GM23338 (cell line): ENCODE results near the gene FRAS1. TPM values are rescaled to one million over a fixed set of nuclear protein-coding genes. Genes with fewer than 3 reads are reported as not detected.

Experiments used
- ATAC-seq: fragments of 200-7000 bp; cut with Tn5 transposase; 3 replicates; pipeline ENCODE4 v1.9.1; 2020
- DNase-seq: peaks from one replicate; pipeline ENCODE4 v3.0.0-alpha.2; 2015; ENCODE audit warnings: low spot score
- H2AFZ ChIP-seq: fragments of 200-600 bp; sonication (generic); 2 replicates; pipeline ENCODE4 v1.8.0; 2016; ENCODE audit warnings: antibody characterized with exemption, mild to moderate bottlenecking, moderate library complexity
- H3F3A ChIP-seq: fragments of 200-600 bp; sonication (generic); replicated peaks from 2 replicates; pipeline ENCODE4 v1.8.0; 2017; ENCODE audit warnings: antibody characterized with exemption, mixed run types, low read depth
- H3K27ac ChIP-seq: fragments of 200-600 bp; sonication (generic); 2 replicates; pipeline ENCODE4 v1.6.1; 2016; ENCODE audit warnings: low read depth
- H3K27me3 ChIP-seq: fragments of 200-600 bp; sonication (generic); 2 replicates; pipeline ENCODE4 v1.8.0; 2016; ENCODE audit warnings: mild to moderate bottlenecking, mixed run types, moderate library complexity; ENCODE audit not compliant: insufficient read depth
- H3K36me3 ChIP-seq: fragments of 200-600 bp; sonication (generic); 2 replicates; pipeline ENCODE4 v1.8.0; 2016; ENCODE audit warnings: mild to moderate bottlenecking; ENCODE audit not compliant: insufficient read depth
- H3K4me1 ChIP-seq: fragments of 200-600 bp; sonication (generic); 2 replicates; pipeline ENCODE4 v1.8.0; 2016; ENCODE audit warnings: mild to moderate bottlenecking, moderate library complexity; ENCODE audit not compliant: insufficient read depth
- H3K4me2 ChIP-seq: fragments of 200-600 bp; sonication (generic); 2 replicates; pipeline ENCODE4 v1.7.1; 2017; ENCODE audit warnings: mixed run types
- H3K4me3 ChIP-seq: fragments of 200-600 bp; sonication (generic); 2 replicates; pipeline ENCODE4 v1.6.1; 2016; ENCODE audit warnings: mixed run types
- H3K79me2 ChIP-seq: fragments of 200-600 bp; sonication (generic); replicated peaks from 2 replicates; pipeline ENCODE4 v1.8.0; 2017; ENCODE audit warnings: mild to moderate bottlenecking; ENCODE audit not compliant: insufficient read depth
- H3K9me2 ChIP-seq: fragments of 200-600 bp; sonication (generic); 2 replicates; pipeline ENCODE4 v1.8.0; 2017; ENCODE audit not compliant: insufficient read depth
- H4K20me1 ChIP-seq: fragments of 200-600 bp; sonication (generic); replicated peaks from 2 replicates; pipeline ENCODE4 v1.8.0; 2017; ENCODE audit warnings: mild to moderate bottlenecking; ENCODE audit not compliant: insufficient read depth
- H3K27ac Mint-ChIP-seq: 2 replicates; pipeline ENCODE4 v1.8.0; 2020; ENCODE audit warnings: inconsistent platforms, mild to moderate bottlenecking, moderate library complexity, mixed read lengths
- H3K27me3 Mint-ChIP-seq: 3 replicates; pipeline ENCODE4 v1.8.0; 2022; ENCODE audit warnings: low read depth, mild to moderate bottlenecking, moderate library complexity, mixed read lengths, inconsistent platforms; ENCODE audit not compliant: insufficient read depth, poor library complexity
- H3K36me3 Mint-ChIP-seq: 3 replicates; pipeline ENCODE4 v1.8.0; 2021; ENCODE audit warnings: low read depth, mild to moderate bottlenecking, inconsistent platforms, moderate library complexity, mixed read lengths
- H3K4me1 Mint-ChIP-seq: 3 replicates; pipeline ENCODE4 v1.8.0; 2020; ENCODE audit warnings: mild to moderate bottlenecking, inconsistent platforms, mixed read lengths
- H3K4me3 Mint-ChIP-seq: 3 replicates; pipeline ENCODE4 v1.8.0; 2021; ENCODE audit warnings: moderate library complexity, mild to moderate bottlenecking, inconsistent platforms, mixed read lengths
- H3K9me3 Mint-ChIP-seq: 3 replicates; pipeline ENCODE4 v1.8.0; 2020; ENCODE audit warnings: moderate library complexity, mild to moderate bottlenecking, inconsistent platforms, mixed read lengths
- CREB1 ChIP-seq: fragments of 250-450 bp; sonication (Bioruptor Pico); IDR thresholded peaks from 2 replicates; pipeline ENCODE4 v1.5.0; 2020; ENCODE audit warnings: low read depth, mild to moderate bottlenecking, moderate library complexity
- CTCF ChIP-seq, 2 experiments: fragments of 200-600 bp in 1 of 2; sonication (generic) in 1 of 2; conservative IDR thresholded peaks; 2 replicates each; pipeline versions ENCODE4 v1.5.1 to v1.6.1; 2016 to 2017; ENCODE audit warnings: antibody characterized with exemption in 2 of 2, low read depth in 2 of 2, mild to moderate bottlenecking in 2 of 2, moderate library complexity in 1 of 2
- ETS1 ChIP-seq: IDR thresholded peaks from 2 replicates; pipeline ENCODE4 v1.6.1; 2016; ENCODE audit warnings: antibody characterized with exemption
- EZH2 ChIP-seq: fragments of 200-600 bp; sonication (generic); IDR thresholded peaks from one replicate; pipeline ENCODE4 v1.8.0; 2017; ENCODE audit warnings: antibody characterized with exemption, mild to moderate bottlenecking, low read depth; ENCODE audit not compliant: unreplicated experiment
- EZH2phosphoT487 ChIP-seq: fragments of 200-600 bp; sonication (generic); IDR thresholded peaks from one replicate; pipeline ENCODE4 v1.8.1; 2018; ENCODE audit warnings: antibody characterized with exemption; ENCODE audit not compliant: unreplicated experiment
- JUNB ChIP-seq: IDR thresholded peaks from one replicate; pipeline ENCODE4 v1.6.1; 2016; ENCODE audit warnings: antibody characterized with exemption; ENCODE audit not compliant: unreplicated experiment
- NANOG ChIP-seq: IDR thresholded peaks from 2 replicates; pipeline ENCODE4 v1.6.1; 2016; ENCODE audit warnings: antibody characterized with exemption, borderline replicate concordance
- POLR2AphosphoS5 ChIP-seq: IDR thresholded peaks from 2 replicates; pipeline ENCODE4 v1.6.1; 2016; ENCODE audit warnings: antibody characterized with exemption, low read depth
- REST ChIP-seq: IDR thresholded peaks from one replicate; pipeline ENCODE4 v1.6.1; 2018; ENCODE audit warnings: antibody characterized with exemption; ENCODE audit not compliant: unreplicated experiment
- STAT1 ChIP-seq: IDR thresholded peaks from one replicate; pipeline ENCODE4 v1.6.1; 2016; ENCODE audit warnings: antibody characterized with exemption; ENCODE audit not compliant: unreplicated experiment
- ZNF114 ChIP-seq: fragments of 250-450 bp; sonication (Bioruptor Pico); IDR thresholded peaks from 2 replicates; pipeline ENCODE4 v1.5.0; 2020; ENCODE audit warnings: mild to moderate bottlenecking, moderate library complexity
- ZNF331 ChIP-seq: fragments of 250-450 bp; sonication (Bioruptor Pico); IDR thresholded peaks from 2 replicates; pipeline ENCODE4 v1.5.0; 2020; ENCODE audit warnings: low read depth, mild to moderate bottlenecking, moderate library complexity
- ZNF462 ChIP-seq: fragments of 250-450 bp; sonication (Bioruptor Pico); IDR thresholded peaks from 2 replicates; pipeline ENCODE4 v1.5.0; 2020; ENCODE audit warnings: mild to moderate bottlenecking, moderate library complexity
- polyA plus RNA-seq: library from polyadenylated mRNA; unstranded; fragments of >200 nt; fragmentation: Nextera tagmentation; extraction: Ambion mirVana; gene quantifications from 2 replicates; pipeline ENCODE4 v1.2.1, GENCODE V29; 2016
- total RNA-seq: library from RNA; depleted of rRNA; stranded (reverse); fragments of >200 nt; shearing (Covaris generic); gene quantifications from 2 replicates; pipeline ENCODE4 v1.2.3, GENCODE V29; 2014

Gene FRAS1
- total and polyA plus RNA-seq, 2 experiments from 2014 or later = 12.4 to 108 TPM

GRCh38 chr4:78527103-78527502 lies 470.0 kb downstream of the FRAS1 start:
- peaks cover 11% of the 10 kb centered on the region; the same call in 1 of the 2 replicates for H3K36me3 ChIP-seq
- no peak overlapping the region for H3K4me3 ChIP-seq
- H3K4me3 Mint-ChIP-seq = no peak overlapping the region
- peaks cover 13% of the 10 kb centered on the region; the same call in 1 of the 3 replicates for H3K36me3 Mint-ChIP-seq
- DNase-seq (no peak), ATAC-seq (no peak)
- H3K4me1 ChIP-seq = no peaks in the 10 kb centered on the region
- H3K27me3 Mint-ChIP-seq = no peaks in the 10 kb centered on the region
- H3K4me1 Mint-ChIP-seq = no peaks in the 10 kb centered on the region
- H3K27ac Mint-ChIP-seq = no peak overlapping the region
- H3K9me3 Mint-ChIP-seq = no peaks in the 10 kb centered on the region
- no peak overlapping the region for H3K27ac ChIP-seq
- H3K79me2 ChIP-seq = no peaks in the 10 kb centered on the region
- no peaks in the 10 kb centered on the region; the same call in 1 of the 2 replicates for H4K20me1 ChIP-seq
- no peak for TF ChIP-seq EZH2phosphoT487
- no peak for TF ChIP-seq REST
- TF ChIP-seq NANOG = no peak
- no peak for TF ChIP-seq ZNF462 (CRISPR knock-in tag)
- TF ChIP-seq JUNB = no peak
- TF ChIP-seq ETS1 = no peak
- TF ChIP-seq ZNF331 (CRISPR knock-in tag) = no peak
- TF ChIP-seq ZNF114 (CRISPR knock-in tag) = no peak
- no peak for TF ChIP-seq EZH2
- no peak for TF ChIP-seq POLR2AphosphoS5
- no peak for TF ChIP-seq STAT1
- no peak for TF ChIP-seq CREB1 (CRISPR knock-in tag)
- no peak for TF ChIP-seq CTCF (conservative IDR thresholded peaks at IDR 0.05; ENCODE audit: low read depth in 2 of 2)
- H3K27me3 ChIP-seq = no peaks in the 10 kb centered on the region
- H2AFZ ChIP-seq = no peak overlapping the region
- no peaks in the 10 kb centered on the region; the same call in 1 of the 2 replicates for H3F3A ChIP-seq
- H3K4me2 ChIP-seq = no peak overlapping the region
- no peaks in the 10 kb centered on the region for H3K9me2 ChIP-seq
